OCI-LY1 (cell line): Measurements from ENCODE around the gene TMEM178B.

Source experiments
- EZH2 ChIP-seq: fragments of 200-600 bp; sonication (generic), shearing (Covaris generic); IDR thresholded peaks from 2 replicates; pipeline ENCODE4 v1.8.0; 2017; ENCODE audit warnings: borderline replicate concordance, mixed run types, mild to moderate bottlenecking, antibody characterized with exemption, low read length, moderate library complexity, mixed read lengths
- TF ChIP-seq, protein P1 (sequence below): fragments of 200-600 bp; sonication (generic), shearing (Covaris generic); IDR thresholded peaks from 2 replicates; pipeline ENCODE4 v1.5.1; 2017; ENCODE audit warnings: mild to moderate bottlenecking, antibody characterized with exemption, low read length, moderate library complexity, mixed read lengths

DNA sequence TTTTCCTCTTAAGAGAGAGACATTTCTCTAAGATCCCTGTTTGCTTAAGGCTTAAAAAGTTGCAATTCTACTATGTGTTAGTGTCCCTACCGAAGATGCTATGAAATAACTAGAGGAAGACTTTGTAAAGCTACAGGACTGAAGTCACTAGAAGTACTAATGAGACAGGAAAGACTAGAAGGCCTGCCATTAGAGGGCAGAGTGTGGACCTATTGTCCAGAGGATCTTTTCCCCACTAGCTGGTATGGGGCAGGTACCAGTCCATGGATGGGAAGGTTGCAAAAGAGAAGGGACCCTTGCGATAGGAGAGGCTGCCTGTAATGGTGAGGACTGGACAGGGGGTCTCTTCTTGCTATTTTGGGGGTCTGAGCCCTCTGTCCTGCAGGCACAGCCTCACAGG lies 178.1 kb downstream of the TMEM178B start:
- TF ChIP-seq, protein P1, sequence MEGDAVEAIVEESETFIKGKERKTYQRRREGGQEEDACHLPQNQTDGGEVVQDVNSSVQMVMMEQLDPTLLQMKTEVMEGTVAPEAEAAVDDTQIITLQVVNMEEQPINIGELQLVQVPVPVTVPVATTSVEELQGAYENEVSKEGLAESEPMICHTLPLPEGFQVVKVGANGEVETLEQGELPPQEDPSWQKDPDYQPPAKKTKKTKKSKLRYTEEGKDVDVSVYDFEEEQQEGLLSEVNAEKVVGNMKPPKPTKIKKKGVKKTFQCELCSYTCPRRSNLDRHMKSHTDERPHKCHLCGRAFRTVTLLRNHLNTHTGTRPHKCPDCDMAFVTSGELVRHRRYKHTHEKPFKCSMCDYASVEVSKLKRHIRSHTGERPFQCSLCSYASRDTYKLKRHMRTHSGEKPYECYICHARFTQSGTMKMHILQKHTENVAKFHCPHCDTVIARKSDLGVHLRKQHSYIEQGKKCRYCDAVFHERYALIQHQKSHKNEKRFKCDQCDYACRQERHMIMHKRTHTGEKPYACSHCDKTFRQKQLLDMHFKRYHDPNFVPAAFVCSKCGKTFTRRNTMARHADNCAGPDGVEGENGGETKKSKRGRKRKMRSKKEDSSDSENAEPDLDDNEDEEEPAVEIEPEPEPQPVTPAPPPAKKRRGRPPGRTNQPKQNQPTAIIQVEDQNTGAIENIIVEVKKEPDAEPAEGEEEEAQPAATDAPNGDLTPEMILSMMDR, result no peak
- TF ChIP-seq EZH2, result no peak
